GM19035 (cell line): Measurements from ENCODE around the gene BABAM2.
"Not testable (repeated sequence)": the region's sequence is repeated elsewhere in the genome, so short reads cannot be mapped to it uniquely, and the experiment has no call there.

Source experiments
- ATAC-seq: cut with Tn5 transposase; IDR thresholded peaks from one replicate; pipeline ENCODE4 v1.9.1; 2021; ENCODE audit not compliant: unreplicated experiment

BABAM2 gene

DNA sequence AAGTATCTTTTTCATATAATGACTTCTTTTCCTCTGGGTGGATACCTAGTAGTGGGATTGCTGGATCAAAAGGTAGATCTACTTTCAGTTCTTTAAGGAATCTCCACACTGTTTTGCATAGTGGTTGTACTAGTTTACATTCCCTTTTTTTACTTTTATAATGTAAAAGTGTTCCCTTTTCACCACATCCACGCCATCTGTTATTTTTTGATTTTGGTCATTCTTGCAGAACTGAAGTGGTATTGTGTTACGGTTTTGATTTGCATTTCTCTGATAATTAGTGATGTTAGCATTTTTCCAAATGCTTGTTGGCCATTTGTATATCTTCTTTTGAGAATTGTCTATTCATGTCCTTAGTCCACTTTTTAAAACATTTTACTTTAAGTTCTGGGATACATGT lies 127.9 kb downstream of the BABAM2 start:
- ATAC-seq, result not testable (repeated sequence)

DNA sequence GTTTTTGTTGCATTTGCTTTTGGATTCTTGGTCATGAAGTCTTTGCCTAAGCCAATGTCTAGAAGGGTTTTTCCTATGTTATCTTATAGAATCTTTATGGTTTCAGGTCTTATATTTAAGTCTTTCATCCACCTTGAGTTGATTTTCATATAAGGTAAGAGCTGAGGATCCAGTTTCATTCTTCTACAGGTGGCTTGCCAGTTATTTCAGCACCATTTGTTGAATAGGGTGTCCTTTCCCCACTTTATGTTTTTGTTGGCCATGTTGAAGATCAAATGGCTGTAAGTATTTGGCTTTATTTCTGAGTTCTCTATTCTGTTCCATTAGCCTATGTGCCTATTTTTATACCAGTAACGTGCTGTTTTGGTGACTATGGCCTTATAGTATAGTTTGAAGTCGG lies 129.0 kb downstream of the BABAM2 start:
- not testable (repeated sequence) for ATAC-seq

DNA sequence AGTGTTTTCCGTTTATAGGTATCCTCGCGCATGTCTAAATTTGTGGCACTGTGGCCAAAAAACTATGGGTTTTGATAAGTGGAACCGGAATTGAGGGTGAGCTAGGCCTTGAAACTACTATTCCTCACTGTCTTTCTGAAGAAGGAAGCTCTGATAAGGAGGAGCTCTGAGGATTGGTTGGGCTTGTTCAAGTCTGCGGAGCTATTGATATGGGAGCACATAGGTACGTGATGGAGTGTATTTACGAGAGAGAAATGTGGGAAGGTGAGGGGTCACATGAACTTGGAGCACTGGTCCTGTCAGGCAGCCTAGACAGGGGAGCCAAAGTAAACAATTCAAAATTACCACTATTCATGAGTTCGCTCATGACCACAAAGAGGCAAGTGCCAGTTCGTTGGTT lies 131.4 kb downstream of the BABAM2 start:
- no peak for ATAC-seq

DNA sequence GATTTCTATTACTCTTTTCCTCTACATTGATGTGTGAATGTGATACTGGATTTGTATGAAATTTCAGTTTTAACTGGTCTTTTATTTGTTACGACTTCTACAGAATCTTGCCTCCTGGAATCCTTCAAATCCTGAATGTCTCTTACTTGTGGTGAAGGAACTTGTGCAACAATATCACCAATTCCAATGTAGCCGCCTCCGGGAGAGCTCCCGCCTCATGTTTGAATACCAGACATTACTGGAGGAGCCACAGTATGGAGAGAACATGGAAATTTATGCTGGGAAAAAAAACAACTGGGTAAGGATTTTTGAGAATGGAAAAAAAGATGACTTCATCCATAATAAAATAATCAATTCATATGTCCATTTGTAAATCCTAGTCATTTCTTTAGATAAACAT lies 134.6 kb downstream of the BABAM2 start:
- ATAC-seq, result no peak

DNA sequence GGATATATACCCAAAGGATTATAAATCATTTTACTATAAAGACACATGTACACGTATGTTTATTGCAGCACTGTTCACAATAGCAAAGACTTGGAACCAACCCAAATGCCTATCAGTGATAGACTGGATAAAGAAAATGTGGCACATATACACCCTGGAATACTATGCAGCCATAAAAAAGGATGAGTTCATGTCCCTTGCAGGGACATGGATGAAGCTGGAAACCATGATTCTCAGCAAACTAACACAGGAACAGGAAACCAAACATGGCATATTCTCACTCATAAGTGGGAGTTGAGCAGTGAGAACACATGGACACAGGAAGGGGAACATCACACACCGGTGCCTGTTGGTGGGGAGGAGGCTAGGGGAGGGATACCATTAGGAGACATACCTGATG lies 135.7 kb downstream of the BABAM2 start:
- ATAC-seq, result not testable (repeated sequence)

DNA sequence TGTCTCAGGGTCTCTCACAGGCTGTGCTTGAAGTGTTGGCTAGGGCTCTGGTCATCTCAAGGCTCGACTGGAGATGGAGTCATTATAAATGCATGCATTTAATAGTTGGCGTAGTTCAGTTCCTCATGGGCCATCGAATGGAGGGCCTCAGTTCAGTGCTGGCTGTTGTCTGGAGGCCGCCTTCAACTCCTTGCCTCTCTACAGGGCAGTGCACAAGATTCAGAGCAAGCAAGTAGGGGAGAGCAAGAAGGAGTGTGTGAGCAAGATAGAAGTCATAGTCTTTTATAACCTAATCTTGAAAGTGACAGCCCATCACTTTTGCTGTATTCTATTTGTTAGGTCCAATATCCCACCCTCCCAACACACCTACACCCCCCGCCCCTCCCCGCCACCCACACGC lies 137.5 kb downstream of the BABAM2 start:
- ATAC-seq, result no peak

DNA sequence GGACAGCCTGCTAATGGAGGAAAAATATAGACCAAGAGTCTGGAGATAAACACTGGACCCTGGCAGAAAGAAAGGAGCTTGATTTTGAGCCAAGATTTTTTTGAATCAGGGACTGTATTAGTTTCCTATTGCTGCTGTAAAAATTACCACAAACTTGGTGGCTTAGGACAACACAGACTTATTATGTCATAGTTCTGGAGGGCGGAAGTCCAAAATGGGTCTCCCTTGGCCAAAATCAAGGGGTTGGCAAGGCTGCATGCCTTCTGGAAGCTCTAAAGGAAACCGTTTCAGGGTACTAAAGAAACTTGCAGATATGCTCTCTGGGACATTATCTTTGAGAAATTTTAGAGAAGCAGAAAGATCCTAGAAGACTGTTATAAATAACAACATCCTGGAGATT lies 140.1 kb downstream of the BABAM2 start:
- no peak for ATAC-seq

DNA sequence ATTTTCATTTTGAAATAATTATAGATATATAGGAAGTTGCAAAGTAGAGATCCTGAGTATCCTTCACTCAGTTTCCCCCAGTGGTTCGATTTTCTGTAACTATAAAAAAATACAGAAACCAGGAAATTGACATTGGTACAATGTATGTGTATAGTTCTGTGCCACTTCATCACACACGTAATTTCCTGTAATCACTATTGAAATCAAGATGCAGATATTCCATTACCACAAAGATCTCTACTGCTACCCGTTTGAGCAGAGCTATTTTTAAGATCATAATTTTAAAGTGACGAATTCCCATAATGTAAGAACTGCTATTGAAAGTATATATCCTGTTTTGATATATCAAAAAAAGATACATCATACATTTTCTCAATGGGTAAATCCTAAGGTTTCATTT lies 142.3 kb downstream of the BABAM2 start:
- ATAC-seq, result no peak

DNA sequence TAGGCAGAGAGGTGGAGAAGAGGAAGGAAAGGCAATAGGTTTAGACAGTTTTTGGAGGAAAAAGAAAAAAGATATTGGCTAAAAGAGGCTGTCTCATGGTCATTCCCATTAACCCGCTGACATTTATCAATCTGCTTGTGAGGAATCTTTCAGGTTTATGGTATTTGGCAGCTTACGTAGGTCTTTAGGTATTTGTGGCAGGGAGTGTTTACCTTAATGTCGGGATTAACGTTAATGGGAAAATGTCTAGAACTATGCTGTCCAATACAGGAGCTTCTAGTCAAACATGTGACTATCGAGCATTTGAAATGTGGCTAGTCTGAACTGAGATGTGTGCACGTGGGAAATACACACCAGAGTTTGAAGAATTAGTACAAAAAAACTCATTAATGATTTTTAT lies 144.2 kb downstream of the BABAM2 start:
- no peak for ATAC-seq

DNA sequence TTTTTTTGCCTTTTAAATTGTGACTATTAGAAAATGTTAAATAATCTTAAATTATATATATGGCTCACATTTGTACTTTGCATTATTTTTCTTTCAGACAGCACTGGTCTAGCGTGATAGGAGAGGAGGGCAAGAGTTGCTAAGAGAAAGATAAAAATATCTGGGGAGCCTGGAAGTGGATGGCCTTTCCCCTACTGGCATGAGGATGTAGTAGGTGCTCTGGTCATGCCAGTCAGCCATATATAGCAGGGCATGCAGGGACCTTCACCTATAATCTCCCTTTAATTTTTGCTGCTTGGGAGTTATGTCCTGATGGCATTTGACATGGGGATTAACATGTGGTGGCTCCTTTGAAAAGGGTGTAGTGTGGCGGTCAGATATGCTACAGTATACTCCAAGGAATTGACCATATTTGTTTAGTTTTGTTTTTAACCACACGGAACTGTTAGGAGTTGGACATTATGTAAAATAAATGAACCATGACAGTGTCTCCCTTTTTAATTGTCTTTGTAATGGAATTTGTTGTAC lies 144.7 kb downstream of the BABAM2 start:
- no peak for ATAC-seq

DNA sequence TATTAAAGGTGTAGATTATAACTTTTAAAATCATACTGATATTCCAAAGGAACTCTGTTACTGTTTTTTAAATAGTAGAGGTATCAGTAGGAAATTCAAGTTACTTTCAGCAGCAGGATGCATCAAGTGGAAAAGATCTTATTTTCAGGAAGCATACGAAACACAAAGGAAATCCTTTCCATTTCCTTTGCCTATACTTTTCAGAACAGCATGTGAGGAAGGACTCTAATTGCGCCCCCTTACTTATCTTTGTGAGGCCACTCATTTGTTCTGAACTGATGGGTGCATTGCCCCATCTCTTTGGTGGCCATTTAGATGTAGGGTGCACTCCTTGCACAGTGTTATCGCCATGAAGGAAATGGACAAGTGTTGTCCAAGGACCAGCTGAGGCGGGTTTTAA lies 145.3 kb downstream of the BABAM2 start:
- ATAC-seq, result no peak

DNA sequence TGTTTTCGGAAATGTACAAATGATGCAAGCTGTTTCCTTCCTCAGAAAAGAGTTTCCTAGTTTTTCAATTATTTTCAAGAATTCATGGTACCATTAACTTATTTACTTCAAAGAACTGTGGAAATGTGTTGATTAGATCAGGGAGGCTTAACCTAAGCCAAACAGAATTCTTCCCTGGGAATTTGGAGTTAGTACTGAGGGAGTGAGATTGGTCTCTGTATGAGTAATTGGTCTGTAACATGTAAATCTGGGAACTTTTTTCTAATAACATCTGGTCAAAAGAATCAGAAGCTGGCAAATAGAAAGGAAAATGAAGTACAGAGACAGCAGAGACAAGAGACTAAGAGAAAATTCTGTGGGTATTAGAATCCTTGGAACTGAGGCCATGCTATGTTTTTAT lies 145.8 kb downstream of the BABAM2 start:
- ATAC-seq, result no peak

DNA sequence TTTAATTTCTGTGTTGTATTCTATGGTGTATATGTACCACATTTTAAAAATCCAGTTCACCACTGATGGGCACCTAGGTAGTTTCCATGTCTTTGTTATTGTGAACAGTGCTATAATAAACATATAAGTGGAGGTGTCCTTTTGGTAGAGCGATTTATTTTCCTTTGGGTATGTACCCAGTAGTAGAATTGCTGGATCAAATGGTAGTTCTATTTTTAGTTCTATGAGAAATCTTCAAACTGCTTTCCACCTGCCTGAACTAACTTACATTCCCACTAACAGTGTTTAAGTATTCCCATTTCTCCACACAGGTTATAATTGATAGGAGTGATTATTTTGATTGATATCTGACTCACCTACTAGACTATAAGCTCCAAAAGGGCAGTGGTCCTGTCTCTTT lies 148.2 kb downstream of the BABAM2 start:
- ATAC-seq, result no peak

DNA sequence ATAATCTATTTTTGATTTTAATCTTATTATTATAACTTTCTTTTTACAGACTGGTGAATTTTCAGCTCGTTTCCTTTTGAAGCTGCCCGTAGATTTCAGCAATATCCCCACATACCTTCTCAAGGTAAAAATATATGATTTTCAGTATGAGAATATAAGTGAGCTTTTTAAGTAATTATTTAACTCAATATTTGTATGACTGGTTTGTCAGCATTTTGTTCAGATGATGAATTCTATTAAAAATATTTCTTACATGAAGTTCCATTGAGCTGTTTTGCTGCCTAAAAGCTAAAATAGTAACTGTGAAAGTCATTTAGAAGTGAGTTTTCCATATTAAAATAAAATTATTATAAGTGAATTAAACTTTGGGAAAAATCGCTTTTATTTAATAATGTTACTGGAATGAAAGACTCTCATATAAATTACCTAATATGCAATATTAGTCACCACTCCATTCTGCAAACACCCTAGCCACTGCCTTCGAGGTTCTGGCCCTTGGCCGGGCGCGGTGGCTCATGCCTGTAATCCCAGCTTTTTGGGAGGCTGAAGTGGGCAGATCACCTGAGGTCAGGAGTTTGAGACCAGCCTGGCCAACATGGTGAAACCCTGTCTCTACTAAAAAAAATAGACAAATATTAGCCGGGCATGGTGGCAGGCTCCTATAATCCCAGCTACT lies 155.3 kb downstream of the BABAM2 start:
- no peak for ATAC-seq

DNA sequence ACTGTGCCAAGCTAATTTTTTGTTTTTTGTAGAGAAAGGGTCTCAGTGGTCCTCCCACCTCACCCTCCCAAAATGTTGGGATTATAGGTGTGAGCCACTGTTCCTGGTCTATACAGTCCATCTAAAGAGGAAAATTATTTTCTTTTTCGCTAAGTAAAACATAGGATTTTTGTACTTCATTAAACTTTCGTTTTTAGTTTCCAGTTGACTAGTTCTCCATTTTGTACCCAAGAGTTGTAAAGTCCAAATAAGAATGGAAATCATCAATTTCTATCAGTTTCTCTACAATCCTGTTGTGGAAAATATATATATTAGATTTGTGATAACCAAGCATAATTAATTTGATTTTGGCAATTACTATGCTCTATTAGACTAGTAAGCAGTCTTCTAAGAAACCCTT lies 156.4 kb downstream of the BABAM2 start:
- no peak for ATAC-seq

DNA sequence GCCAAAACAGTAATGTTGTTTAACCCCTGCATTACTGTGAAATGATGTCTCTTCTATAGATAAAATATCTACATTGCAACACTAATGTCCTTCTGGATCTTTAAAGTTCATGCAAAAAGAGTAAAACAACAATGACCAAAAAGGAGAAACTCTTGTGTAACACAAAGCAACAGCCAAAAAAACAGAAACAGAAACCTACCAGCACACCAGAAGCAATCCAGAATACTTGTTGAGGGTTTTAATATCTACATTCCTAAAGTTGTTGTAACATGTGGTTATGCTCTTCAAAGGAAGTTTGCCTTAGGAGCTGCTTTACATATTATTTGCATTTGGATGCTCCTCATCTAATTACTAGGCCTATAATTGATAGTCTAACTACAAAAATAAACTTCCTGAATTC lies 157.2 kb downstream of the BABAM2 start:
- ATAC-seq, result no peak

DNA sequence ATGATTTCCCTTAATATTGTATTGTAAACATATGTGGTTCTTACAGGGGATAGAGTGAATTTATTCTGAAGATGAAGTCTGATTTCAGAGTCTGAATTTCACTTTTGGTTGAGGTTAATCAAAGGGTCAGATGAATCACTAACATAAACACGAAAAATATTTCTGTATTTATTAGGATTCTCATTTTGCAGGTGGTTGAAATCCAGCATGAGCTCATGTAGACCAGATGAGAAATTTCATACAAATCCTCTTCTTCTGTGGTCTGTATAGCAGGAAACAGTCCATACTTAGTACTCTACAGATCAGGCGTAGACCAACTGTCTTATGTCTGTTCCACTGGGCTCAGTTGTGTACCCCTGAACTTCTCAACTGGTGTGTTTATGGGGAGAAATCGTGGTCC lies 157.8 kb downstream of the BABAM2 start:
- ATAC-seq, result no peak

DNA sequence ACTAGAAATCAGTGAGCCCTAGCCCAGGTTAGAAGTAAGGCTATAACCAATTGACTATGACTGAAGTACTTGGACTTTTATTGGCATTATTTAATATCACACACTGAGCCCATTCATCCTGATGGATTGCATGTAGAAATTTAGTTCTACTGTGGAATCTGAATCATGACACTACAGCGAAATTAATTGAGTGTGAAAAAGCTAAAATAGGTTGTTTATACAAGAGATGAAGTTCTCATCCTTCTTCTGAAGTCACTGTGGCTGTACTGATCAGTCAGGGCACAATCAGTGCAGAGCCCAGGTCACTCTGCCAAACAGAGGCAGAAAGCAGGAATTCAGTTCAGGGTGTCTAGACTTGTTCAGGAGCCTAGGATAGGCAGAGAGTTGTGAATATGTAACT lies 158.9 kb downstream of the BABAM2 start:
- ATAC-seq, result no peak

DNA sequence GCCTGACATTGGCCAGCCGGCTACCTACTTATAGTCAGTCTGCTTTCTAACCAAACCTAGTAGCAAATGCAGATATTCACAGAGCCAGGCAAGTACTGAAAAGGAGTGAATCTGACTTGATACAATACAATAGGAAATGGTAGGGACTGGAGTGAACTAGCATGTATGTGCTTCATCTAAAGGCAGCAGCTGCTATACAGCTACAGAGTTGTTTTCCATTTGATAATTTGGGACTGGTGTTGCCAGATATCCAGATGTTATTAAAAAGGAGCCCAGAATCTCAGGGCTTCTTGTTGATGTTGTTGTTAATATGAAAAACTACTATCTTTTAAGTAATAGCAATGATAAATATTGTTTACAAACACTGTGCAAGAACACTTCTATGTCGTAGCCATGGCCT lies 159.4 kb downstream of the BABAM2 start:
- ATAC-seq, result no peak

DNA sequence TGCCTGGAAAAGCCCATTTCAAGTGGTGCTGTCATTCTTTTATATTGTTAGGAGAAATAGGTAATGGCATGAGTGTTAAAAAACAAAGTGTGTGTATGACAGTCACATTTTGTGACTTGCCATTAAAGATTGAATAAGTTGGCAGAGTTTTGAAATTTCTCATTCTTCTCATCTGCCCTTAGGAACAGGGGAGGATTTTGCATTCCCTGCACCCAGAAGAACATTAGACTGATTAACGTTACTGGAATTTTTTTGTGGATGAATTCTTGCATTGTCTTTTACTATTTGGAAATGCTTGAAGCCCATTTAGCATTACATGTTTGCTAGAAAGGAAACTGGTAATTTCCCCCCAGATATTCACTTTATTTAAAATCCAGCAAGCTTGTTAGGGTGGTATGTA lies 162.2 kb downstream of the BABAM2 start:
- no peak for ATAC-seq

DNA sequence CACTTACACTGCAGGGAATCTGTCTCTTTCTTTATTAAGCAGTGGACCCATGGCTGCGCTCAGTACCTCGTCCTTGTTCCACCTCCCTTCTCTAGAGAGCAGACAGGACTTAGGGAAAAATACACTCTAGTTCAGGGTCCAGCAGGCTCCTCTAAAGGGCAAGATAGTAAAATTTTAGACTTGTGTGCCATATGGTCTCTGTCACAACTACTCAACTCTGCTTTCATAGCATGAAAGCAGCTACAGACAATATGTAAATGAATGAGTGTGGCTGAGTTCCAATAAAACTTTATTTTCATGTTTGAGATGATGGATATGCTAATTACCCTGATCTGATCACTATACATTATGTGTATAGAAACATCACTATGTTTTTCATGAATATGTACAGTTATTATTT lies 163.1 kb downstream of the BABAM2 start:
- no peak for ATAC-seq

DNA sequence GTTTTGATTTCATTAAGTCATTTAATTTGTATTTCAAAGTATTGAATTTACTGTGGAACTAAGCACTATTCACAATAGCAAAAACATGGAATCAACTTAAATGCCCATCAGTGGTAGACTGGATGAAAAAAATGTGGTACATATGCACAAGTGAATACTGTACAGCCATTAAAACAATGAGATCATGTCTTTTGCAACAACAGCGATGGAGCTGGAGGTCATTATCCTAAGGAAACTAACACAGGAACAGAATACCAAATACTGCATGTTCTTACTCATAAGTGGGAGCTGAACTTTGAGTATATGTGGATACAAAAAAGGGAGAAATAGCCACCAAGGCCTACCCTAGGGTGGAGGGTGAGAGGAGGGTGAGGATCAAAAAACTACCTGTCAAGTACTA lies 164.4 kb downstream of the BABAM2 start:
- ATAC-seq, result no peak

DNA sequence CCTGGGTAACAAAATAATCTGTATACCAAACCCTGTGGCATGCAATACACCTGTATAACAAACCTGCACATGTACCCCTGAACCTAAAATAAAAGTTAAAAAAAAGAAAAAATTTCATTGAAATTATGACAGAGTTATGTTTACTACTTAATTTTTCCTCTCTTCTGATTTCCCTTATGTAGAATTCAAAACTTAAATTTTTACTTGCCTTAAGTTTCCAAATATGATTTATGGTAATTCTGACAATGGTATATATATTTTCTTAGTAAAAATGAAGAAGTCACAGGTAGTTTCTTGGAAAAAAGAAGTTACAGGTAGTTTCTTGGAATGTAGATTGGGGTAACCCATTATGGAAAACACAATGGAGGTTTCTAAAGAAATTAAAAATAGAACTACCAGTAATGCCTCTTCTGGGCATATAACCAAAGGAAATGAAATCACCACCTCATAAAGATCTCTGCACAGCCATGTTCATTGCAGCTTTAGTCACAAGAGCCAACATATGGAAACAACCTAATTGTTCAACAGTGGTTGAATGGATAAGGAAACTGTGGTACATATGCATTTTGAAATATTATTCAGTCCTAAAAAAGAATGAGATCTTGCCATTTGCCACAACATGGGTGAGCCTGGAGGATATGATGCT lies 164.9 kb downstream of the BABAM2 start:
- no peak for ATAC-seq
